GM23338 (cell line): ENCODE measurements around the gene ABHD12. TPM values are rescaled to one million over a fixed set of nuclear protein-coding genes. Genes with fewer than 3 reads are reported as not detected.

Experiments
- ATAC-seq: fragments of 200-7000 bp; cut with Tn5 transposase; 3 replicates; pipeline ENCODE4 v1.9.1; 2020
- DNase-seq: peaks from one replicate; pipeline ENCODE4 v3.0.0-alpha.2; 2015; ENCODE audit warnings: low spot score
- H2AFZ ChIP-seq: fragments of 200-600 bp; sonication (generic); 2 replicates; pipeline ENCODE4 v1.8.0; 2016; ENCODE audit warnings: antibody characterized with exemption, mild to moderate bottlenecking, moderate library complexity
- H3F3A ChIP-seq: fragments of 200-600 bp; sonication (generic); replicated peaks from 2 replicates; pipeline ENCODE4 v1.8.0; 2017; ENCODE audit warnings: antibody characterized with exemption, mixed run types, low read depth
- H3K27ac ChIP-seq: fragments of 200-600 bp; sonication (generic); 2 replicates; pipeline ENCODE4 v1.6.1; 2016; ENCODE audit warnings: low read depth
- H3K27me3 ChIP-seq: fragments of 200-600 bp; sonication (generic); 2 replicates; pipeline ENCODE4 v1.8.0; 2016; ENCODE audit warnings: mild to moderate bottlenecking, mixed run types, moderate library complexity; ENCODE audit not compliant: insufficient read depth
- H3K36me3 ChIP-seq: fragments of 200-600 bp; sonication (generic); 2 replicates; pipeline ENCODE4 v1.8.0; 2016; ENCODE audit warnings: mild to moderate bottlenecking; ENCODE audit not compliant: insufficient read depth
- H3K4me1 ChIP-seq: fragments of 200-600 bp; sonication (generic); 2 replicates; pipeline ENCODE4 v1.8.0; 2016; ENCODE audit warnings: mild to moderate bottlenecking, moderate library complexity; ENCODE audit not compliant: insufficient read depth
- H3K4me2 ChIP-seq: fragments of 200-600 bp; sonication (generic); 2 replicates; pipeline ENCODE4 v1.7.1; 2017; ENCODE audit warnings: mixed run types
- H3K4me3 ChIP-seq: fragments of 200-600 bp; sonication (generic); 2 replicates; pipeline ENCODE4 v1.6.1; 2016; ENCODE audit warnings: mixed run types
- H3K79me2 ChIP-seq: fragments of 200-600 bp; sonication (generic); replicated peaks from 2 replicates; pipeline ENCODE4 v1.8.0; 2017; ENCODE audit warnings: mild to moderate bottlenecking; ENCODE audit not compliant: insufficient read depth
- H3K9me2 ChIP-seq: fragments of 200-600 bp; sonication (generic); 2 replicates; pipeline ENCODE4 v1.8.0; 2017; ENCODE audit not compliant: insufficient read depth
- H4K20me1 ChIP-seq: fragments of 200-600 bp; sonication (generic); replicated peaks from 2 replicates; pipeline ENCODE4 v1.8.0; 2017; ENCODE audit warnings: mild to moderate bottlenecking; ENCODE audit not compliant: insufficient read depth
- H3K27ac Mint-ChIP-seq: 2 replicates; pipeline ENCODE4 v1.8.0; 2020; ENCODE audit warnings: inconsistent platforms, mild to moderate bottlenecking, moderate library complexity, mixed read lengths
- H3K27me3 Mint-ChIP-seq: 3 replicates; pipeline ENCODE4 v1.8.0; 2022; ENCODE audit warnings: low read depth, mild to moderate bottlenecking, moderate library complexity, mixed read lengths, inconsistent platforms; ENCODE audit not compliant: insufficient read depth, poor library complexity
- H3K36me3 Mint-ChIP-seq: 3 replicates; pipeline ENCODE4 v1.8.0; 2021; ENCODE audit warnings: low read depth, mild to moderate bottlenecking, inconsistent platforms, moderate library complexity, mixed read lengths
- H3K4me1 Mint-ChIP-seq: 3 replicates; pipeline ENCODE4 v1.8.0; 2020; ENCODE audit warnings: mild to moderate bottlenecking, inconsistent platforms, mixed read lengths
- H3K4me3 Mint-ChIP-seq: 3 replicates; pipeline ENCODE4 v1.8.0; 2021; ENCODE audit warnings: moderate library complexity, mild to moderate bottlenecking, inconsistent platforms, mixed read lengths
- H3K9me3 Mint-ChIP-seq: 3 replicates; pipeline ENCODE4 v1.8.0; 2020; ENCODE audit warnings: moderate library complexity, mild to moderate bottlenecking, inconsistent platforms, mixed read lengths
- EZH2 ChIP-seq: fragments of 200-600 bp; sonication (generic); IDR thresholded peaks from one replicate; pipeline ENCODE4 v1.8.0; 2017; ENCODE audit warnings: antibody characterized with exemption, mild to moderate bottlenecking, low read depth; ENCODE audit not compliant: unreplicated experiment
- EZH2phosphoT487 ChIP-seq: fragments of 200-600 bp; sonication (generic); IDR thresholded peaks from one replicate; pipeline ENCODE4 v1.8.1; 2018; ENCODE audit warnings: antibody characterized with exemption; ENCODE audit not compliant: unreplicated experiment
- JUNB ChIP-seq: IDR thresholded peaks from one replicate; pipeline ENCODE4 v1.6.1; 2016; ENCODE audit warnings: antibody characterized with exemption; ENCODE audit not compliant: unreplicated experiment
- NANOG ChIP-seq: IDR thresholded peaks from 2 replicates; pipeline ENCODE4 v1.6.1; 2016; ENCODE audit warnings: antibody characterized with exemption, borderline replicate concordance
- POLR2AphosphoS5 ChIP-seq: IDR thresholded peaks from 2 replicates; pipeline ENCODE4 v1.6.1; 2016; ENCODE audit warnings: antibody characterized with exemption, low read depth
- STAT1 ChIP-seq: IDR thresholded peaks from one replicate; pipeline ENCODE4 v1.6.1; 2016; ENCODE audit warnings: antibody characterized with exemption; ENCODE audit not compliant: unreplicated experiment
- polyA plus RNA-seq: library from polyadenylated mRNA; unstranded; fragments of >200 nt; fragmentation: Nextera tagmentation; extraction: Ambion mirVana; gene quantifications from 2 replicates; pipeline ENCODE4 v1.2.1, GENCODE V29; 2016
- total RNA-seq: library from RNA; depleted of rRNA; stranded (reverse); fragments of >200 nt; shearing (Covaris generic); gene quantifications from 2 replicates; pipeline ENCODE4 v1.2.3, GENCODE V29; 2014
- TF ChIP-seq, protein P1 (sequence below): IDR thresholded peaks from one replicate; pipeline ENCODE4 v1.6.1; 2018; ENCODE audit warnings: antibody characterized with exemption; ENCODE audit not compliant: unreplicated experiment
- TF ChIP-seq, protein P2 (sequence below): IDR thresholded peaks from 2 replicates; pipeline ENCODE4 v1.6.1; 2016; ENCODE audit warnings: antibody characterized with exemption

Gene ABHD12
- total and polyA plus RNA-seq, 2 experiments from 2014 or later, result 40.2 to 57.8 TPM

GRCh38 chr20:25286917-25287316, 103.7 kb downstream of the ABHD12 start:
- H3K9me3 Mint-ChIP-seq, result no peaks in the 10 kb centered on the region
- Histone ChIP-seq H3K27me3 (no peaks in the 10 kb centered on the region), H3K79me2 (no peaks in the 10 kb centered on the region), H3K36me3 (peaks cover 2% of the 10 kb centered on the region; the same call in 1 of the 2 replicates), H2AFZ (no peak overlapping the region), H3K27ac (no peak overlapping the region), H3K4me1 (no peaks in the 10 kb centered on the region), H3K9me2 (no peaks in the 10 kb centered on the region), H4K20me1 (no peaks in the 10 kb centered on the region), H3K4me2 (no peak overlapping the region), H3F3A (no peaks in the 10 kb centered on the region), H3K4me3 (no peak overlapping the region)
- no peak overlapping the region for H3K4me3 Mint-ChIP-seq
- DNase-seq, result no peak
- no peak for ATAC-seq
- peak overlapping the region; percentile 23; the same call in 1 of the 2 replicates for H3K27ac Mint-ChIP-seq
- peaks cover 8% of the 10 kb centered on the region; the same call in 2 of the 3 replicates for H3K4me1 Mint-ChIP-seq
- TF ChIP-seq EZH2phosphoT487 (no peak), JUNB (no peak)
- TF ChIP-seq, protein P1, sequence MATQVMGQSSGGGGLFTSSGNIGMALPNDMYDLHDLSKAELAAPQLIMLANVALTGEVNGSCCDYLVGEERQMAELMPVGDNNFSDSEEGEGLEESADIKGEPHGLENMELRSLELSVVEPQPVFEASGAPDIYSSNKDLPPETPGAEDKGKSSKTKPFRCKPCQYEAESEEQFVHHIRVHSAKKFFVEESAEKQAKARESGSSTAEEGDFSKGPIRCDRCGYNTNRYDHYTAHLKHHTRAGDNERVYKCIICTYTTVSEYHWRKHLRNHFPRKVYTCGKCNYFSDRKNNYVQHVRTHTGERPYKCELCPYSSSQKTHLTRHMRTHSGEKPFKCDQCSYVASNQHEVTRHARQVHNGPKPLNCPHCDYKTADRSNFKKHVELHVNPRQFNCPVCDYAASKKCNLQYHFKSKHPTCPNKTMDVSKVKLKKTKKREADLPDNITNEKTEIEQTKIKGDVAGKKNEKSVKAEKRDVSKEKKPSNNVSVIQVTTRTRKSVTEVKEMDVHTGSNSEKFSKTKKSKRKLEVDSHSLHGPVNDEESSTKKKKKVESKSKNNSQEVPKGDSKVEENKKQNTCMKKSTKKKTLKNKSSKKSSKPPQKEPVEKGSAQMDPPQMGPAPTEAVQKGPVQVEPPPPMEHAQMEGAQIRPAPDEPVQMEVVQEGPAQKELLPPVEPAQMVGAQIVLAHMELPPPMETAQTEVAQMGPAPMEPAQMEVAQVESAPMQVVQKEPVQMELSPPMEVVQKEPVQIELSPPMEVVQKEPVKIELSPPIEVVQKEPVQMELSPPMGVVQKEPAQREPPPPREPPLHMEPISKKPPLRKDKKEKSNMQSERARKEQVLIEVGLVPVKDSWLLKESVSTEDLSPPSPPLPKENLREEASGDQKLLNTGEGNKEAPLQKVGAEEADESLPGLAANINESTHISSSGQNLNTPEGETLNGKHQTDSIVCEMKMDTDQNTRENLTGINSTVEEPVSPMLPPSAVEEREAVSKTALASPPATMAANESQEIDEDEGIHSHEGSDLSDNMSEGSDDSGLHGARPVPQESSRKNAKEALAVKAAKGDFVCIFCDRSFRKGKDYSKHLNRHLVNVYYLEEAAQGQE, result no peak
- H3K27me3 Mint-ChIP-seq, result peaks cover 14% of the 10 kb centered on the region
- peaks cover 54% of the 10 kb centered on the region for H3K36me3 Mint-ChIP-seq

DNA sequence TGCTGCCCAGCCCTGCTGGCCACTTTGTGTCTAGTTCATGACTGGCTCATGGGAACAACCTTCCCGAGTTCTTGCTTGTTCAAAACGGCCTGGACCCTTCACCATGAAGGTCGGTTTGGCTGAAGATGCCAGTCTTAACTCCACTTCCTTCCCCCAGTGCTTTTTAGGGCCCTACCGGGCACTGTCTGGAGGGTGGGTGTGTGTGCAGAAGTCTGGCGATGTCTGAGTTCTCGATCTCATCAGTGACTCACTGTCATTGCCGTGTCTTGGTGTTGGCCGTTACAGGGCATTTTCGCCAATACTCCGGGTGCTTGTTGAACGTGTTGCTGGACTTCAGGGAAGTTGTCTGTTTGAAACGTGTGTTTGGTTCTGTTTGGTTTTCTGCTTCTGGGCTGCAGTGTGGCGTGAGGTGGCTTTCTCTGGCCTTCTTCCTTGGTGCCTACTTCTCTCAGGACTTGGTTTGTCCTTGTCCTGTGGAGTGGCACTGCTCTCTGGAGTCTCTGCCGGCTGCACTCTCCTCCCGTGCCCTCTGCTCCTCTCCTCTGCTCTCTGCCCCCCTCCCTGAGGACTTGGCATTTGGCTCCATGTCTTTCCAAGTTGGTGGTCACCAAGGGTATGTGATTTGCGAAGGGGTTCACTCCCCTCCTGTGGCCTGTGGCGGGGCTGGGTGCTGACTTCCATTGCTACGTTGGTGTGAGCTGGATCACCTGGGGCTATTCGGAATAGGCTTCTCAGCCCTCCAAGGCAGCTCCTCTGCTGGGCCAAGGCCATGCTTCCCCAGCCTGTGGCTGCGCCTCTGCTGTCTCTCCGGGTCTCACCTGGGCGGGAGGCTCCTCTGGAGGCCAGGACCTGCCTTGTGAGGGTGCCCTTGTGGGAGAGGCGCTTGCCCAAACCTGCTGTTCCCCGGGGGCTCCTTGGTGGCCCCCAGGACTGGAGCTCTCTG, 104.5 kb downstream of the ABHD12 start:
- Histone ChIP-seq H3F3A (no peaks in the 10 kb centered on the region), H3K36me3 (peaks cover 2% of the 10 kb centered on the region; the same call in 1 of the 2 replicates), H3K4me3 (no peak overlapping the region), H3K27ac (no peak overlapping the region), H2AFZ (no peak overlapping the region), H3K4me2 (no peak overlapping the region), H3K27me3 (no peaks in the 10 kb centered on the region), H3K9me2 (no peaks in the 10 kb centered on the region), H3K79me2 (no peaks in the 10 kb centered on the region), H3K4me1 (no peaks in the 10 kb centered on the region), H4K20me1 (no peaks in the 10 kb centered on the region)
- peaks cover 54% of the 10 kb centered on the region for H3K36me3 Mint-ChIP-seq
- no peak overlapping the region for H3K4me3 Mint-ChIP-seq
- peaks cover 9% of the 10 kb centered on the region for H3K27me3 Mint-ChIP-seq
- H3K9me3 Mint-ChIP-seq, result no peaks in the 10 kb centered on the region
- peaks cover 8% of the 10 kb centered on the region; the same call in 2 of the 3 replicates for H3K4me1 Mint-ChIP-seq
- ATAC-seq, result no peak
- H3K27ac Mint-ChIP-seq, result 0 out of 2 replicates have a peak overlapping the region, but pooled peaks have one; percentile 29
- DNase-seq, result no peak
- TF ChIP-seq, protein P1, result no peak
- no peak for TF ChIP-seq EZH2phosphoT487
- TF ChIP-seq, protein P2, sequence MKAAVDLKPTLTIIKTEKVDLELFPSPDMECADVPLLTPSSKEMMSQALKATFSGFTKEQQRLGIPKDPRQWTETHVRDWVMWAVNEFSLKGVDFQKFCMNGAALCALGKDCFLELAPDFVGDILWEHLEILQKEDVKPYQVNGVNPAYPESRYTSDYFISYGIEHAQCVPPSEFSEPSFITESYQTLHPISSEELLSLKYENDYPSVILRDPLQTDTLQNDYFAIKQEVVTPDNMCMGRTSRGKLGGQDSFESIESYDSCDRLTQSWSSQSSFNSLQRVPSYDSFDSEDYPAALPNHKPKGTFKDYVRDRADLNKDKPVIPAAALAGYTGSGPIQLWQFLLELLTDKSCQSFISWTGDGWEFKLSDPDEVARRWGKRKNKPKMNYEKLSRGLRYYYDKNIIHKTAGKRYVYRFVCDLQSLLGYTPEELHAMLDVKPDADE, result no peak
- no peak for TF ChIP-seq EZH2
- TF ChIP-seq NANOG, result no peak
- no peak for TF ChIP-seq STAT1
- no peak for TF ChIP-seq POLR2AphosphoS5
